ENCODE data around the gene L3MBTL4. TPM values are rescaled to one million over a fixed set of nuclear protein-coding genes. Genes with fewer than 3 reads are reported as not detected.

The L3MBTL4 gene
- total RNA-seq, 2 donors from 2014 or later: 0.27 to 5.3 TPM

DNA sequence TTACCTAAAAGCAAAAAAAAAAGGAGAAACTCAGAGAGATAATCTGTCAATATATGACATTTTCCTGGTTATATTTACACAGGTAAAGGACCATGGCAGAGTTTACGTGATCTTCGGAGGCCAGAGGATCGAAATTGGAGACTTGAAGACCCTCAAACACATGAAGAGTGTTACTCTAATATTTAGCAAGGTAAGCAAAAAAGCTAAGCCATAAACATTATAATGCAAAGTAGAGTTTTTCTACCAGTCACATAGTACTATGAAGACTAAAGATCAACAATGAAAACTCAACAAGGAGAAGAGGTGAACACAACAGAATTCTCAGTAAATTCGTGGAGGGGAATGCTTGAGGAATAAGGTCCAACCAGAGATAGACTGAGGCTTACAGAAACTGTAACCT is 78.5 kb downstream of the L3MBTL4 start:
- no peak for TF ChIP-seq CTCF (IDR thresholded peaks at IDR 0.05)
- no peak for DNase-seq (ENCODE audit: low spot score)
- H3K4me1 ChIP-seq (ENCODE audit: control insufficient read depth in 1 of 2, low read depth in 2 of 2): no peaks in the 10 kb centered on the region
- ATAC-seq (ENCODE audit: insufficient number of reproducible peaks, low FRiP score, low read depth): no peak
- H3K9me3 ChIP-seq: peaks cover under 1% of the 10 kb centered on the region
- H3K27ac ChIP-seq: no peak overlapping the region
- H3K4me3 ChIP-seq: no peak overlapping the region
- no peaks in the 10 kb centered on the region for H3K36me3 ChIP-seq
- H3K27me3 ChIP-seq (replicated peaks; ENCODE audit: insufficient read depth): no peaks in the 10 kb centered on the region

- no peak for TF ChIP-seq CTCF (IDR thresholded peaks at IDR 0.05)
- Histone ChIP-seq H3K27ac (no peak overlapping the region), H3K4me1 (ENCODE audit: control insufficient read depth in 1 of 2, low read depth in 2 of 2) (no peaks in the 10 kb centered on the region), H3K4me3 (no peak overlapping the region), H3K27me3 (replicated peaks; ENCODE audit: insufficient read depth) (no peaks in the 10 kb centered on the region), H3K9me3 (no peaks in the 10 kb centered on the region), H3K36me3 (no peaks in the 10 kb centered on the region)
- DNase-seq (ENCODE audit: low spot score) (no peak), ATAC-seq (ENCODE audit: insufficient number of reproducible peaks, low FRiP score, low read depth) (no peak)
Measured at GRCh38 chr18:6333981-6334380, 80.7 kb downstream of the L3MBTL4 start.

- TF ChIP-seq CTCF (IDR thresholded peaks at IDR 0.05): no peak
- H3K27ac ChIP-seq: no peak overlapping the region
- no peak overlapping the region for H3K4me3 ChIP-seq
- no peaks in the 10 kb centered on the region for H3K4me1 ChIP-seq (ENCODE audit: control insufficient read depth in 1 of 2, low read depth in 2 of 2)
- no peak for DNase-seq (ENCODE audit: low spot score)
- ATAC-seq (ENCODE audit: insufficient number of reproducible peaks, low FRiP score, low read depth): no peak
- H3K36me3 ChIP-seq: no peaks in the 10 kb centered on the region
- no peaks in the 10 kb centered on the region for H3K9me3 ChIP-seq
- H3K27me3 ChIP-seq (replicated peaks; ENCODE audit: insufficient read depth): no peaks in the 10 kb centered on the region
Measured at GRCh38 chr18:6331872-6332271, 82.8 kb downstream of the L3MBTL4 start.

GRCh38 chr18:6330786-6331185 is 83.9 kb downstream of the L3MBTL4 start:
- Histone ChIP-seq H3K4me3 (no peak overlapping the region), H3K27me3 (replicated peaks; ENCODE audit: insufficient read depth) (no peaks in the 10 kb centered on the region), H3K9me3 (no peaks in the 10 kb centered on the region), H3K27ac (no peak overlapping the region), H3K4me1 (ENCODE audit: control insufficient read depth in 1 of 2, low read depth in 2 of 2) (no peaks in the 10 kb centered on the region), H3K36me3 (no peaks in the 10 kb centered on the region)
- no peak for DNase-seq (ENCODE audit: low spot score)
- ATAC-seq (ENCODE audit: insufficient number of reproducible peaks, low FRiP score, low read depth): no peak
- TF ChIP-seq CTCF (IDR thresholded peaks at IDR 0.05): no peak

- TF ChIP-seq CTCF (IDR thresholded peaks at IDR 0.05): no peak
- Histone ChIP-seq H3K27ac (no peak overlapping the region), H3K4me1 (ENCODE audit: control insufficient read depth in 1 of 2, low read depth in 2 of 2) (no peaks in the 10 kb centered on the region), H3K9me3 (no peaks in the 10 kb centered on the region), H3K4me3 (no peak overlapping the region), H3K36me3 (no peaks in the 10 kb centered on the region), H3K27me3 (replicated peaks; ENCODE audit: insufficient read depth) (no peaks in the 10 kb centered on the region)
- ATAC-seq (ENCODE audit: insufficient number of reproducible peaks, low FRiP score, low read depth) (no peak), DNase-seq (ENCODE audit: low spot score) (no peak)
Measured at GRCh38 chr18:6328621-6329010, 86.1 kb downstream of the L3MBTL4 start.
